IPS-15b (cell line): ENCODE results near the gene STK32C.

Experiments used
- H3K27me3 ChIP-seq: one replicate; pipeline ENCODE4 v1.6.1; 2013; ENCODE audit warnings: low read length; ENCODE audit not compliant: control insufficient read depth, insufficient read depth
- H3K36me3 ChIP-seq: one replicate; pipeline ENCODE4 v1.6.1; 2013; ENCODE audit warnings: low read length; ENCODE audit not compliant: control insufficient read depth, insufficient read depth
- H3K4me1 ChIP-seq: one replicate; pipeline ENCODE4 v1.6.1; 2013; ENCODE audit warnings: mild to moderate bottlenecking, low read length; ENCODE audit not compliant: control insufficient read depth, insufficient read depth
- H3K4me3 ChIP-seq: one replicate; pipeline ENCODE4 v1.5.1; 2013; ENCODE audit warnings: low read depth, low read length
- H3K9ac ChIP-seq: one replicate; pipeline ENCODE4 v1.6.1; 2013; ENCODE audit warnings: low read depth, mild to moderate bottlenecking, low read length
- H3K9me3 ChIP-seq: one replicate; pipeline ENCODE4 v1.6.1; 2013; ENCODE audit warnings: mild to moderate bottlenecking, low read length; ENCODE audit not compliant: control insufficient read depth, insufficient read depth

The STK32C gene

DNA sequence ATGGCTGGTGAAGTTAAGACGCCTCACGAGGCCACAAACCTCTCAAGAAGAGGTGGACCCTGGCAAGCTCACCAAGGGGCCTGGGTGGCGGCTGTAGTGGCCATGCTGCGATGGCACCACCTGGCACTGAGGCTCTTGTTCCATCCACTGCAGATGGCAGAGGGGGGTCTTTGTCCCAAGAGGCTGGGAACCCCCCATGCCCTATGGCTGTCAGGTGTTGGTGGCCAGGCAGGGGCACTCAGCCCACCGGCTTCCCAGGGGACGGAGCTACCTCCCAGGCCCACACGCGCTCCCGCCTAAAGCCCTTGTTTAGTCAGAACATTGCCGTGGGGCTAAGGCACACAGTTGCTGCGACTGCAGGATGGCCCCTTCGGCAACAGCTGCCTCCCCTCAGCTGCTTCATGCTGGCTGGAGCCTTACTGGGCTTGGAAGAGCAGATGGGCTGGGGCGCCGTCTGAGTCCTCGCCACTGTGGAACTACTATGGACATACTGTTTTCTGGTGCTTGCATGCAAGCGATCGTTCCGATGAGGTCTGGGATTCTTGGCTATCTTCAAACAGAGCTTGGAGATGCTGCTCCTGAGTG lies 74.2 kb downstream of the STK32C start:
- Histone ChIP-seq H3K27me3 (no peaks in the 10 kb centered on the region), H3K9ac (no peak overlapping the region), H3K36me3 (no peaks in the 10 kb centered on the region), H3K9me3 (no peaks in the 10 kb centered on the region), H3K4me1 (no peaks in the 10 kb centered on the region), H3K4me3 (no peak overlapping the region)

DNA sequence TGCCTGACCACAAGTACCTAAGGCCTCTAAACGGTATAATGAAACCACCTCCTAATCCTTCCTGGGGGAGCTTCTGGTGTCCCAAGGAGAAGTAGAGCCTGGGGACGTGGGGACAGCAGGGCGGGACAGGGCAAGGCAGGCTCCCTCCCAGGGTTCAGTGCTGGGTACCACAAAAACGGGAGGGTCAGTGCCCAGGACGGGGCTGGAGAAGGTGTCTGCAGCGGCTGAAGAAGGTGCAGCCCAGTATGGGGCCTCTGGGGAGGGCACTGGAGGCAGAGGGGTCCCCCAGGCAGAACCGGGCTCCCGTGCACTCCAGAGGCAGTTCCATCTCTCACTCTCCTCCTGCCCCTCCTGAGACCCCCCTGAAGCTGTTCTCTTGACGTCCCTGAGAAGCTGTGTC lies 74.8 kb downstream of the STK32C start:
- Histone ChIP-seq H3K27me3 (no peaks in the 10 kb centered on the region), H3K9me3 (no peaks in the 10 kb centered on the region), H3K4me1 (no peaks in the 10 kb centered on the region), H3K4me3 (no peak overlapping the region), H3K9ac (no peak overlapping the region), H3K36me3 (no peaks in the 10 kb centered on the region)

DNA sequence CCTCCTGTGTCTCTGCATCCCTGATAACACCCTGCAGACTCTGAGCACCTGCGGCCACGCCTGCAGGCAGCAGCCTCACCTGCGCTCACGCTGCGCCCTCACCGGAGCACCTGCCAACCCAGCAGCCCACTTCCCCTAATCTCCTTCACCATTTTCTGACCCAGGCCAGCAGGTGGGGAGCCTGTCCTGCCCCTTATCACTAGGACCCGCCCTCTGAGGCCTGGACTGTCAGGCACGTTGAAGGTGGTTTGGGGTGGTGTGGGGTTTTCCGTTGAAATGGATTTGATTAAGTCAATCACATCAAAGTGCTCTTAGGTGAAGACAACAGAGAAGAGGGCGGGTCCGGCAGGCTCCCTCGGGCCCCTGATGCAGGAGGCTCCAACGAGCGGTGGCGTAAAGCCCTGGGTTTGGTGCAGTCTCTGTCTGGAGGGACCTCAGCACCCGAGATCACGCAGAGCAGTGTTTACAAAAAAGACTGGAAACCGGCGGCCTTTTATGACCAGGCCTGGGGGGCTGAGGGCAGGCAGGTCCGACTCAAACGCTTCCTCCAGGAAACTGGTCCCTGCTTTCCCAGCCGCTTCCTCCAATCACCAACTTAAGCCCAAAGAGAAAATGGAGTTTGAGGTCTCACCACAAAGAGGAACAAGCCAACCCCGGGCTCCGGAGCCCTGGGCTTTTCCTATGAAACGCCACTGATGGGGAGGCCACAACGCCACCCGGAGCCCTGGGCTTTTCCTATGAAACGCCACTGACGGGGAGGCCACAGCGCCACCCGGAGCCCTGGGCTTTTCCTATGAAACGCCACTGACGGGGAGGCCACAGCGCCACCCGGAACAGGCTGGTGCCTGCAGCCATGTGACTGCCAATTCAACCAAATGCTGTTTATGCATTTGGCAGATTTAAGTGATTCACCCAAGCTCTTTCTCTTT lies 75.5 kb downstream of the STK32C start:
- Histone ChIP-seq H3K27me3 (no peaks in the 10 kb centered on the region), H3K36me3 (peaks cover under 1% of the 10 kb centered on the region), H3K9me3 (no peaks in the 10 kb centered on the region), H3K4me3 (no peak overlapping the region), H3K9ac (no peak overlapping the region), H3K4me1 (no peaks in the 10 kb centered on the region)

- peaks cover 2% of the 10 kb centered on the region for H3K36me3 ChIP-seq
- H3K9me3 ChIP-seq = no peaks in the 10 kb centered on the region
- H3K4me1 ChIP-seq = no peaks in the 10 kb centered on the region
- no peaks in the 10 kb centered on the region for H3K27me3 ChIP-seq
- H3K4me3 ChIP-seq = no peak overlapping the region
- no peak overlapping the region for H3K9ac ChIP-seq
These were observed 76.1 kb downstream of the STK32C start for GRCh38 chr10:132231656-132232022.

DNA sequence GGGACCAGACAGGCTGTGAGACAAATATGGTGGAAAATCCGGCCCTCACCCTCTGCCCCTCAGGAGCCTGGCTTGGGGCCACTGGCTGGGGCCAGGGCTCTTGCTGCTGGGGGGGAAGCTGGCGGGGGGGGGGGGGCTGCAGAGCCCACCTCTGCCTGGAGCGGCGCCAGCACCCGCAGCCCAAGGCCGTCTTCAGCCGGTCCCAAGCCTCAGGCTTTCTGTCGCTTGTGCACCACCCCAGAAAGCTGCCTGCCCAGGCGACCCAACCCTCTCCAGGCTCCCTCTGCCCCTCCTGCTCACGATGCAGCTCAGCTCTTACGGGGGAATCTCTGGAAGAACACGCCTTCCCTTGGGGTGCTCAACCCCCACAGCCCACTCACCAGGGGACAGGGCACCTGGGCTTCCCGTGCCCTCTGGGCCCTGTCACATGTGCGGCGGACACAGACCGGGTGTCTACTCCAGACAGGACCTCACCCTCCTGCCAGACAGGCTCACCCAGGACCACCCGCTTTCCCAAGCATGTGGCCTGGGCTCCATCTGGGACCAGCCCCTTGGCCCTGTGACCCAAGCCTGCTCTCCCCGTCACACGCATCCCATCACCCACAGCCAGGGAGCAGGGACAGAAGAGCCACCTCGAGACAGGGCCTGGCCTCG lies 77.1 kb downstream of the STK32C start:
- H3K9me3 ChIP-seq = no peaks in the 10 kb centered on the region
- H3K27me3 ChIP-seq = no peaks in the 10 kb centered on the region
- no peaks in the 10 kb centered on the region for H3K4me1 ChIP-seq
- H3K36me3 ChIP-seq = peaks cover 2% of the 10 kb centered on the region
- no peak overlapping the region for H3K4me3 ChIP-seq
- no peak overlapping the region for H3K9ac ChIP-seq

DNA sequence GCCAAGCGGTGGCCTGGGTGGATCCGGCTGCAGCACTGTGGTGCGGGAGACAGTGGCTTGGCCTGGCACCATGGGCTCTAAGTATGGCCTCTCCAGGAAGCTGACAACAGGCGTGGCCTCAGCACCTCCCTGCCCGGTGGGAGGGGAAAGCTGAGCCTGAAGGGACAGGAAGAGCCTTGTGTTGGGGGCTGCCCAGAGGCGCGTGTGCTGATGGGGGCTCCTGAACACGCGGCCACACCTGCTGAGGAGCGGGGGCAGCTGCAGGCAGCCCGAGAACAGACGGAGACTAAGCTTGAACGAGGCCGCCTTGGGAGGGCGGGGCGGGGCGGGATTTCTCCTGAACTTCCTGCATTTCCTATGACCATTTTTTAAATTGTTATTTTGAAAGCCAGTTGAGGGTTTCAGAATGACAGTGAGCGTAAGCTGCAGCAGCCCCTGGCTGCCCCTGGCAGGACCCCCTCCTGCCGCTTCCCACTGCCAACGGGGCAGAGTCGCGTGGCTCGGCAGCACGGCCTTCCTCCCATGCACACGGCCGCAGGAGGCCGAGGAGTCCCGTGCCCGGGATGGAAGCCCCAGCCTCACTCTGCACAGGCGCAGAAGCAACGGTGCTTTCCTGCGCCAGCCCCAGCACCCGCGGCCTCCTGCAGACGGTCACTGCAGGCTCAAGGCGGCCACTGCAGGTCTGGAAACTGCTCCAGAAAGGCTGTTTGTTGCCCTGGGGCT lies 77.8 kb downstream of the STK32C start:
- Histone ChIP-seq H3K9me3 (no peaks in the 10 kb centered on the region), H3K27me3 (no peaks in the 10 kb centered on the region), H3K4me3 (no peak overlapping the region), H3K9ac (no peak overlapping the region), H3K36me3 (peaks cover 2% of the 10 kb centered on the region), H3K4me1 (no peaks in the 10 kb centered on the region)

GRCh38 chr10:132229096-132229495 lies 78.7 kb downstream of the STK32C start:
- no peaks in the 10 kb centered on the region for H3K4me1 ChIP-seq
- H3K27me3 ChIP-seq = no peaks in the 10 kb centered on the region

DNA sequence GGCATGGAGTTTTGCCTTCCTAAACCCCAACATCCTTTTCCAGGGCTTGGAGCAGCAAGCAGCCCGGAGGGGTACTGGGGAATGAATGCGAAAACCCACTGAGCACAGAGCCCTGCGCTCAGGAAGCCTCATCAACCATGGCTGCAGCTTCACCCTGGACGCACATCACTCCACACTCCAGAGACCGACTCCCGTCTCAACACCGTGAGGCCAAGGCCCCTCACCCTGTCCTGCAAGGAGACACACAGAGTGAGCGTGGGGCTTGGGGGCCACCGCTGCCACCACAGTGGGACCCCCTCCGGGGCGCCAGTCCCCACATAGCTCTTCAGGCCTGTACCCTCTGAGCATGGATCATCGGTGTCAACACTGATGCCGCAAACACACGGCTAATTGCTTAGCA lies 79.1 kb downstream of the STK32C start:
- Histone ChIP-seq H3K4me1 (no peaks in the 10 kb centered on the region), H3K9ac (no peak overlapping the region), H3K4me3 (no peak overlapping the region), H3K9me3 (no peaks in the 10 kb centered on the region), H3K27me3 (no peaks in the 10 kb centered on the region), H3K36me3 (peaks cover 2% of the 10 kb centered on the region)

More at GRCh38 chr10:132229096-132229495, 78.7 kb downstream of the STK32C start:
- Histone ChIP-seq H3K9me3 (no peaks in the 10 kb centered on the region), H3K4me3 (no peak overlapping the region), H3K36me3 (peaks cover 2% of the 10 kb centered on the region), H3K9ac (no peak overlapping the region)

GRCh38 chr10:132227851-132228390 lies 79.8 kb downstream of the STK32C start:
- Histone ChIP-seq H3K27me3 (no peaks in the 10 kb centered on the region), H3K9me3 (no peaks in the 10 kb centered on the region), H3K36me3 (peaks cover 2% of the 10 kb centered on the region), H3K9ac (no peak overlapping the region), H3K4me3 (no peak overlapping the region), H3K4me1 (no peaks in the 10 kb centered on the region)

DNA sequence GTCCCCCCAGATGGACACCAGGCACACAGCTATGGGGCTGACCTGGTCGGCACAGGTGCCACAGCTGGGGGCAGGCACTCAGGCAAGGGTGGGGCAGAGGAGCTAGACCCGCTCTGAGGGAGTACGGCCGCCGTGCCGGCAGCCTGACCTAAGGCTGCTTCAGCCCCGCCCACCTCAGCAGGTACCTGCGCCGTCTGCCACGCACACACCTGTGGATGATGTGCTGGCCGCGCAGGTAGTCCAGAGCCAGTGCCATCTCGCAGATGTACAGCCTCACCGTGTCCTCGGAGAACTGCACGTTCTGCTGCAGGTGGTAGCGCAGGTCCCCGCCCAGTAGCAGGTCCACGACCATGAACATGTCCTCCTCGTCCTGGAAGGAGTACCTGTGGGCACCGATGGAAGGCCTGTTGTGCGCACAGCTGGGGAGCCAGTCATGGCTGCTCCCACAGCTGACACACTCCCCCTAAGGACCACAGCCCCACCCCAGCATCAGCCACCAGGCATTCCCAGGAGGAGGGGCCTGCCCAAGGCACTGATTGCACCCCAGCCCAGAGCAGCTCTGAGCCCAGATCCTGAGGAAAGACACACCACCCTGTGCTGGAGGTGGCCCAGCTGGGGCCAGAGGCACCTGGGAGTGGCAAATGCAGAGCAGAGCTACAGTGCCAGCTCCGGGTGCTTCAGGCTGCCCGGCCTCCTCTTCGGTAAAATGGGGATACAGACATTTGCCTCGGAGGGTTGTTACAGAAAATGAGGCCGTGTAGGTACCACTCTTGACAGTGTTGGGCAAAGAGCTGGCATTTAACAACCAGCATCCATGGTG lies 81.0 kb downstream of the STK32C start:
- Histone ChIP-seq H3K9ac (no peak overlapping the region), H3K27me3 (no peaks in the 10 kb centered on the region), H3K9me3 (no peaks in the 10 kb centered on the region), H3K4me3 (no peak overlapping the region), H3K36me3 (peaks cover 4% of the 10 kb centered on the region), H3K4me1 (no peaks in the 10 kb centered on the region)

- Histone ChIP-seq H3K9me3 (no peaks in the 10 kb centered on the region), H3K4me1 (no peaks in the 10 kb centered on the region), H3K4me3 (no peak overlapping the region), H3K9ac (no peak overlapping the region), H3K36me3 (peaks cover 4% of the 10 kb centered on the region), H3K27me3 (no peaks in the 10 kb centered on the region)
These were observed 81.9 kb downstream of the STK32C start for GRCh38 chr10:132225849-132226205.
